LNCaP clone FGC (cell line): ENCODE data around the gene MAP3K15.

Source experiments
- DNase-seq: peaks from one replicate; pipeline ENCODE4 v3.0.0-alpha.2; 2011; ENCODE audit warnings: low read depth
- H3K4me3 ChIP-seq: 2 replicates; pipeline ENCODE4 v1.5.1; 2011; ENCODE audit warnings: mild to moderate bottlenecking, low read depth, low read length, control low read depth
- TF ChIP-seq, protein P1 (sequence below): IDR thresholded peaks from 2 replicates; pipeline ENCODE4 v1.5.1; 2012; ENCODE audit warnings: mild to moderate bottlenecking; ENCODE audit not compliant: control insufficient read depth, insufficient read depth; ENCODE audit errors: extremely low read depth

MAP3K15 gene

DNA sequence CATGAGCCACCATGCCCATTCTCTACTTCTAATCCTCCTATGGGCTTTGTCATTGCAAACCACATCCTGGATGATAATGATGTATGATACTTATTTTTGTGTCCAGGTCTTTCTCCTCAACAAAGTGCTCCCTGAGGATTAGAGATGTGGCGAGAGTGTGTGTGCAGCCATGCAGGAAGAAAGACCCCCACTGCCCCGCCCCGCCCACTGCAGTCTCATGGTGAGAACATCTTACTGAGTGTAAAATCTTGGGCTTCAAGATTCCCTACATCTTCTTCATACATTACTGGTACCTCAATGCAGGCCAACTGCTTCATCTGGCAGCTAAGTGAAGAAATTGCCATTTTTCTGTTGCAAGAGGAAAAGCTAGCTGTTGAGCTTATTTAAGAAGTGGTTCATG is 25.9 kb upstream of the MAP3K15 start:
- TF ChIP-seq, protein P1, sequence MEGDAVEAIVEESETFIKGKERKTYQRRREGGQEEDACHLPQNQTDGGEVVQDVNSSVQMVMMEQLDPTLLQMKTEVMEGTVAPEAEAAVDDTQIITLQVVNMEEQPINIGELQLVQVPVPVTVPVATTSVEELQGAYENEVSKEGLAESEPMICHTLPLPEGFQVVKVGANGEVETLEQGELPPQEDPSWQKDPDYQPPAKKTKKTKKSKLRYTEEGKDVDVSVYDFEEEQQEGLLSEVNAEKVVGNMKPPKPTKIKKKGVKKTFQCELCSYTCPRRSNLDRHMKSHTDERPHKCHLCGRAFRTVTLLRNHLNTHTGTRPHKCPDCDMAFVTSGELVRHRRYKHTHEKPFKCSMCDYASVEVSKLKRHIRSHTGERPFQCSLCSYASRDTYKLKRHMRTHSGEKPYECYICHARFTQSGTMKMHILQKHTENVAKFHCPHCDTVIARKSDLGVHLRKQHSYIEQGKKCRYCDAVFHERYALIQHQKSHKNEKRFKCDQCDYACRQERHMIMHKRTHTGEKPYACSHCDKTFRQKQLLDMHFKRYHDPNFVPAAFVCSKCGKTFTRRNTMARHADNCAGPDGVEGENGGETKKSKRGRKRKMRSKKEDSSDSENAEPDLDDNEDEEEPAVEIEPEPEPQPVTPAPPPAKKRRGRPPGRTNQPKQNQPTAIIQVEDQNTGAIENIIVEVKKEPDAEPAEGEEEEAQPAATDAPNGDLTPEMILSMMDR, result no peak
- DNase-seq, result no peak
- H3K4me3 ChIP-seq, result no peak overlapping the region

DNA sequence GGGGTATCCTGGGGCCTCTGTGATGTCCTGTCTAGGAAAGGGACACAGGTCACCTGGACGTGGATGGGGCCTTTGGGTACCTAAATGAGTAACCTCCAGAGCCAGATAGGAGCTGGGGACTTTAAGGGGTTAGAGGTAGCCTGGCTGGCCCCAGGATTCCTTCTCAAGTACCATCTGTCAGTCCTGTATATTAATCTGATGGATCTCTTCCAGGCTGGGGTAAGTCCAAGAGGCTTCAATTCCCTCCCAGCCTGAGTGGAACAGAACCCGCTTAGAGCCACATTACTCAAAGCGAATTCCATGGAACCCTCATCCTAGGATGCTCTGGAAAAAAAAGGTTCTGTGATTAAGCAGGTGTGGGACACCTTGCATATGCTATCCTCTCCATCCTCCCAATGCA is 24.8 kb upstream of the MAP3K15 start:
- no peak overlapping the region for H3K4me3 ChIP-seq
- no peak for DNase-seq
- TF ChIP-seq, protein P1, result no peak

DNA sequence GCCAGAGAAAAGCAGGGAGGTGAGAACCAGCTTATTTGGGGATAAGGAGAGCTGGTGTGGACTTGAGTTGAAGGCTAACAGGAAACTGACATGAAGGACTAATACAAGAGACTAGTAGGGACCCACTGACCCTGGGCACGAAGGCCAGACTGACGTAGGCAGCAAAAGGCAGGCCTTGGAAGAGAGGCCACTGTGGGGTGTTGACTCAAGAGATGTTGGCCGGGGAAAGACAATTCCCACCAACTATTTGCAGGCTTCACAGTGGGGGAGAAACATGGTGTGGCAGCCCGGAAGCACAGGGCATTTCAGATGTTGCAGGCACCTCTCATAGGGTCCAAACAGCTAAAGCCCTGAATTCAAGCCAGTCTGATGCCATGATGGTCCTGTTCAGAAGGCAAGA is 24.4 kb upstream of the MAP3K15 start:
- H3K4me3 ChIP-seq, result no peak overlapping the region
- DNase-seq, result no peak
- TF ChIP-seq, protein P1, result no peak

DNA sequence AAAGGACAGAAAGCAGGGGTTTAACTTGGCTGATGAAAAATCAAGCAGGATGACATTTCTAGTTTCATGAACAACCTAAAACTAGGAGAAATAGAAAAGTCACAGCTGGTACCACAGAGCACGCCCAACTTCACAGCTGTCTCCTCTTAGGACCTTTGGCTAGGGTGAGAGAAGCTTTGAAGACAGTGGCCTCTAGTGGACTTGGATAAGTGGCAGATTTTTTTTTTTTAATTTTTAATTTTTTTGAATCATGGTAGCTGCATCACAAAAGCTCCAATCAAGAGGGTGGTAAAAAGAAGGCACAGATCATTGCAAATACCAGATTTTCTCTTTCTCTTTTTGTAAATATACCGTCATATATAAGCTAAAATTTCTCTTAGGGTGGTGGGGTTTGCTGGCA is 20.2 kb upstream of the MAP3K15 start:
- no peak for DNase-seq
- TF ChIP-seq, protein P1, result peak; percentile 44
- no peak overlapping the region for H3K4me3 ChIP-seq

DNA sequence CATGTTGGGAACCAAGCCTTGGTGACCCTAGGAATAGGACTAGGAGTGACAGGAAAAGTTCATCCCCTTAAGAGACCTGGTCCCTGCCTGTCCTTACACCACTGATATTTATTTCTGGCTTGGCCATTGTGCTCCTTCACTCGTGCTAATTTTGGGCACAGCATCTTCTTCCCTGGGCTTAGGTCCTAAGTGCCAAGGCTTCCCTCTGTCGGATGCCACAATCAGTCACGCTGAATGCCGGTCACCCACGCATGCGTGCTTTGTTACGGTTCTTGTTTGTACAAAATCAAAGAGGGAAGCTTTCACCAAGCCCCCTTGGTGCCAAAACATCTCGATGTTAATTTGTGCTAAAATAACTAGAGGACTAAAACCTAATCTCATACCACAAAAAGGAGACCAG is 17.4 kb upstream of the MAP3K15 start:
- no peak overlapping the region for H3K4me3 ChIP-seq
- no peak for DNase-seq
- TF ChIP-seq, protein P1, result no peak

DNA sequence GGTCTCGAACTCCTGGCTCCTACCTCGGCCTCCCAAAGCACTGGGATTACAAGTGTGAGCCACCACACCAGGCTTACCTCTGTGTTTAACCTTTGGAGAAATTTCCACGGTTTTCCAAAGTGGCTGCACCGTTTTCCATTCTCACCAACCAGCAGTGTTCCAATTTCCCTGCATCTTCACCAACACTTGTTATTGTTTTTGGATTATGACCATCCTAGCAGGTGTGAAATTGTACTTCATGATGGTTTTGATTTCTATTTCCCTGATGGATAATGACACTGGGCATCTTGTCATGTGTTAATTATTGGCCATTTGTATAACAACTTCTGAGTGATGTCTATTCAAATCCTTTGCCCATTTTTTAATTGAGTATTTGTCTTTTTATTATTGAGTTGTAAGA is 2.7 kb upstream of the MAP3K15 start:
- TF ChIP-seq, protein P1, result no peak
- no peak for DNase-seq
- no peak overlapping the region for H3K4me3 ChIP-seq

DNA sequence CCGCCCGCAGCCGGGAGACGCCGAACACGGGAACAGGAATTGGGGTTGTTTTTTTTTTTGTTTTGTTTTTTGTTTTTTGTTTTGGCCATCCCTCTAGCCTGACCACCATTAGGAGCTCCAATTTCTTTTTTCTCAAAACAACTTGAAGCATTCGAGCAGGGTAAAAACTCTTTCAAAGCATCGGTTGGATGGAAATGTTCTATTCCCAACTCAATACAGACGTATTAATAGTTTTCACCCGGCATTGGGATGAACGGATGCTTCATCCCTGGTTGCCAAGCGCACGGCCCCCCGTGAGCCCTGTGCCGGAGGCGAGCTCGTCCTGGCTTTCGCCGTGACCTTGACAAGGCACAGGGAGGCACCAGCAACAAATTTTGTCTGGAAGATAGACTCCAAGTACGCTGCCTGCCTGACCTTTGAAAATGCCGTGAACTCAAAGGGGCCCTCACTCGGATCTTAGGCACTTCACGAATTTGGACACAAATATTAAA is 352 bp upstream of the MAP3K15 start:
- H3K4me3 ChIP-seq, result no peak overlapping the region
- TF ChIP-seq, protein P1, result peak; percentile 36; the same call in 1 of the 2 replicates
- DNase-seq, result no peak
